ENCODE data around the gene GRIK4.

The GRIK4 gene

GRCh38 chr11:120642196-120642894, 130.8 kb downstream of the GRIK4 start:
- H3K9me3 ChIP-seq (ENCODE audit: control insufficient read depth, insufficient read depth, low read length) = no peaks in the 10 kb centered on the region
- no peak overlapping the region for H3K9ac ChIP-seq (ENCODE audit: low read depth, low read length)
- peaks cover 29% of the 10 kb centered on the region for H3K4me1 ChIP-seq (ENCODE audit: insufficient read depth, low read length)
- no peaks in the 10 kb centered on the region for H3K36me3 ChIP-seq (ENCODE audit: insufficient read depth, low read length)

- Histone ChIP-seq H3K9me3 (ENCODE audit: control insufficient read depth, insufficient read depth, low read length) (no peaks in the 10 kb centered on the region), H3K9ac (ENCODE audit: low read depth, low read length) (no peak overlapping the region), H3K4me1 (ENCODE audit: insufficient read depth, low read length) (peaks cover 29% of the 10 kb centered on the region), H3K36me3 (ENCODE audit: insufficient read depth, low read length) (no peaks in the 10 kb centered on the region)
Measured at GRCh38 chr11:120643284-120643683, 131.7 kb downstream of the GRIK4 start.

- H3K9ac ChIP-seq (ENCODE audit: low read depth, low read length) = no peak overlapping the region; the same call in 1 of the 2 replicates
- peaks cover 29% of the 10 kb centered on the region for H3K4me1 ChIP-seq (ENCODE audit: insufficient read depth, low read length)
- H3K36me3 ChIP-seq (ENCODE audit: insufficient read depth, low read length) = no peaks in the 10 kb centered on the region
- H3K9me3 ChIP-seq (ENCODE audit: control insufficient read depth, insufficient read depth, low read length) = no peaks in the 10 kb centered on the region
Measured at GRCh38 chr11:120645639-120646038, 134.1 kb downstream of the GRIK4 start.

GRCh38 chr11:120646206-120646605, 134.7 kb downstream of the GRIK4 start:
- H3K9me3 ChIP-seq (ENCODE audit: control insufficient read depth, insufficient read depth, low read length) = no peaks in the 10 kb centered on the region
- H3K4me1 ChIP-seq (ENCODE audit: insufficient read depth, low read length) = peaks cover 29% of the 10 kb centered on the region
- no peak overlapping the region for H3K9ac ChIP-seq (ENCODE audit: low read depth, low read length)
- H3K36me3 ChIP-seq (ENCODE audit: insufficient read depth, low read length) = no peaks in the 10 kb centered on the region

DNA sequence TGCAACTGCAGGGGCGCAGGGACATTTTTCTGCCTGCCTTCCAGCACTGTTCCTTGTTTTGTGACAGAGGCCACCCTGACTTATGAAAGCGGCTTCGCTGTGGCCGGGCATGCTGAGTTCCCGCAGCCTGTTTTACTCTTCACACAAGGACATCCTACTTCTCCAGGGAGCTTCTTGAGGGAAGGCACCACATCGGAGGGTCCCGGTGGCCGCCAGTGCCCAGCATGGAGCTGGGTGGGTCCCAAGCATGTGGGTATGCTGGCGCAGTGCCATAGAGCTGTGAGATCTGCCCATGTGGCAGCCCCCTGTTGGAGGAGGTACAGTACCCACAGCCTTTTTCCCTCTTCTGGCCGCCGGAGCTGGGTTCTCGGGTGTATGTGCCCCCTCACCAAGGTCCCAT, 136.1 kb downstream of the GRIK4 start:
- Histone ChIP-seq H3K36me3 (ENCODE audit: insufficient read depth, low read length) (no peaks in the 10 kb centered on the region), H3K4me1 (ENCODE audit: insufficient read depth, low read length) (peaks cover 26% of the 10 kb centered on the region), H3K9me3 (ENCODE audit: control insufficient read depth, insufficient read depth, low read length) (no peaks in the 10 kb centered on the region), H3K9ac (ENCODE audit: low read depth, low read length) (no peak overlapping the region)

DNA sequence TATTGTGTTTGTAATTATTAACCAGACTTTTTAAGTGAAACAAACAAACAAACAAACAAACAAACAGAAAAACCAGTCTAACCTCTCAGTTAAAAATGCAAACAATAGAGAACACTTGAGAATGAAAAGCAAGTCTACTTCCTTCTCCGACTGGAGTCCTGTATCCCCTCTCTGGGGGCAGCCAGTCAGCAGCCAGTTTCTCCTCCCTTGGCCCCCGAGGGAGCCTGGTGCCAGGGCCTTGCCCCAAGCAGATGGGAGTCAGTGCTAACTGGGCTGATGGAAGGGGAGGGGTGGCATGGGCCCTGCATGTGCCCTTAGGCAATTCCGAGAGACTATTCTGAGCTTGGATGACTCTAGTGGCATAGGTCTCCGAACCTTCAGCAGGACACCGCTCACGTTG, 137.2 kb downstream of the GRIK4 start:
- Histone ChIP-seq H3K4me1 (ENCODE audit: insufficient read depth, low read length) (peaks cover 22% of the 10 kb centered on the region), H3K9ac (ENCODE audit: low read depth, low read length) (no peak overlapping the region), H3K36me3 (ENCODE audit: insufficient read depth, low read length) (no peaks in the 10 kb centered on the region), H3K9me3 (ENCODE audit: control insufficient read depth, insufficient read depth, low read length) (no peaks in the 10 kb centered on the region)

GRCh38 chr11:120649316-120649715, 137.8 kb downstream of the GRIK4 start:
- H3K4me1 ChIP-seq (ENCODE audit: insufficient read depth, low read length) = peaks cover 19% of the 10 kb centered on the region
- H3K36me3 ChIP-seq (ENCODE audit: insufficient read depth, low read length) = no peaks in the 10 kb centered on the region
- H3K9ac ChIP-seq (ENCODE audit: low read depth, low read length) = no peak overlapping the region
- no peaks in the 10 kb centered on the region for H3K9me3 ChIP-seq (ENCODE audit: control insufficient read depth, insufficient read depth, low read length)

DNA sequence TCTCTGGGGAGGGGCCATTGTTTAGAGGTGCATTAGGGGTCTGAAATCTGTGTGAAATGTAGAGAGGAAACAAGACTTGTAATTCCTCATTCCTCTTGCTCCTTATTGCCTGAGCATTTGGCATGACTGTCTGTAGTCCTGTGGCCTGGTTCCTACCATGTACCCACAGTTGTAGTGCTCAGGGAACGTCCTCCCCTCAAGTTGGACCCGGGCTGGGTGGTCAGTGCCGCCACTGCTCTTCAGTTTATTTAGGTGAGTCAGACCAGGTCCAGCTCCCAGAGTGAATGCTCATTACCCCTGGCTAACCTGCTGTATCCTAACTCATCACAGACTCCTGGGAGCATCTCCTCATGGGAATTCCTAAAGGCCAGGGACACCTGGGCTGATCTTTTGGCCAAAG, 139.8 kb downstream of the GRIK4 start:
- H3K9me3 ChIP-seq (ENCODE audit: control insufficient read depth, insufficient read depth, low read length) = no peaks in the 10 kb centered on the region
- H3K9ac ChIP-seq (ENCODE audit: low read depth, low read length) = no peak overlapping the region
- H3K36me3 ChIP-seq (ENCODE audit: insufficient read depth, low read length) = no peaks in the 10 kb centered on the region
- H3K4me1 ChIP-seq (ENCODE audit: insufficient read depth, low read length) = 0 out of 2 replicates have a peak, but pooled peaks cover 2% of the 10 kb centered on the region

GRCh38 chr11:120651836-120652235, 140.3 kb downstream of the GRIK4 start:
- Histone ChIP-seq H3K9ac (ENCODE audit: low read depth, low read length) (no peak overlapping the region), H3K36me3 (ENCODE audit: insufficient read depth, low read length) (no peaks in the 10 kb centered on the region), H3K4me1 (ENCODE audit: insufficient read depth, low read length) (no peaks in the 10 kb centered on the region), H3K9me3 (ENCODE audit: control insufficient read depth, insufficient read depth, low read length) (no peaks in the 10 kb centered on the region)

- no peaks in the 10 kb centered on the region for H3K9me3 ChIP-seq (ENCODE audit: control insufficient read depth, insufficient read depth, low read length)
- H3K36me3 ChIP-seq (ENCODE audit: insufficient read depth, low read length) = no peaks in the 10 kb centered on the region
- no peaks in the 10 kb centered on the region for H3K4me1 ChIP-seq (ENCODE audit: insufficient read depth, low read length)
- H3K9ac ChIP-seq (ENCODE audit: low read depth, low read length) = no peak overlapping the region
Measured at GRCh38 chr11:120652705-120653335, 141.3 kb downstream of the GRIK4 start.

DNA sequence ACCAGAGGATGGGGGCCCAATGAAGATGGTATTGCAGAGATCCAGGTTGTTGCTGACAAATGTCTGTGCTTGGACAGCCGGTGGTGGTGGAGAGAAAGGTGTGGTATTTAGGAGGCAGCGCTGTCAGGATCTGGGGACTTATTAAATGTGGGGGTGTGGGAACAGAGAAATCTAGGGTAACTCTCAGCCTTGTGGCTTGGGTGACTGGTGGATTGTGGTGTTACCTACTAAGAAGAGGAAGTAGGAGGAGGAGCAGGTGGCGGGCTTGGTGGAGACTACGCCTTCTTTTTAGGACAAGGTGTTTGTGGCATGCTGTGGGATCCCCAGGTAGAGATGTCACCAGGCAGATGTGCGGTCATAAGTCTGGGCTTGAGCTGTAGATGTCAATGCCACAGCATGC, 144.0 kb downstream of the GRIK4 start:
- no peaks in the 10 kb centered on the region for H3K36me3 ChIP-seq (ENCODE audit: insufficient read depth, low read length)

DNA sequence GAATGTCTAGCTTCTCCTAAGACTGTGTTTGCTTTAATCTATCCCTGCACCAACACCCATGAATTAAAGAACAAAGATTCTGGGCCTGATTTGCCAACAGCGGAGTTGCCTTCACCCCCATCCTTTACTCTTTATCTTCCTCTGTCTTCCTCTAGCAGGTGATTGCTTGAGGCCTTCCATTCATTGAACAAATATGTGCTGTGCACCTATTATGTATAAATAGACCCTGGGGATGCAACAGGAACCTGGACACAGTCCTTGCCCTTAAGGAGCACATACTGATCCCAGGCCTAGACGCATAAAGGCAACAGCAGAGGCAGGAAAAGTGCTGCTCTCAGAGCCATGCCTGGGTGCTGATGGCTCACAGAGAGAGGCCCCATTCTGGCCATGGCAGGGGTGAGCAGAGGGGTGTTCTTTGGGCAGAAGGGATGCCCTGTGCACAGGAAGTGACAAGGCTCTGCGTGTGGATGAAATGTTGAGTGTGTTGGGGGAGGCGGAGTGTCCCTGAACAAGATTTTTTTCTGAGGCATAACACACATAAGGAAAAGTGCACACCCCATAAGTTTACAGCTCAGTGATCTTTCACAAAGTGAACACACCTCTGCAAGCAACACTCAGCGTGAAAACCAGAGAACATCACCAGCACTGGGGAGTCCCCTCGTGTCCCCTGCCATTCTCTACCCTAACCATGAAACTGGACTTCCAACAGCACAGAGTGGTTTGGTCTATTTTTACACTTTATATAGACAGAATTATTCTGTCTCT, 145.9 kb downstream of the GRIK4 start:
- Histone ChIP-seq H3K4me1 (ENCODE audit: insufficient read depth, low read length) (no peaks in the 10 kb centered on the region), H3K9ac (ENCODE audit: low read depth, low read length) (no peak overlapping the region), H3K36me3 (ENCODE audit: insufficient read depth, low read length) (no peaks in the 10 kb centered on the region), H3K9me3 (ENCODE audit: control insufficient read depth, insufficient read depth, low read length) (no peaks in the 10 kb centered on the region)

More for the DNA sequence above, 144.0 kb downstream of the GRIK4 start:
- Histone ChIP-seq H3K9me3 (ENCODE audit: control insufficient read depth, insufficient read depth, low read length) (no peaks in the 10 kb centered on the region), H3K4me1 (ENCODE audit: insufficient read depth, low read length) (no peaks in the 10 kb centered on the region), H3K9ac (ENCODE audit: low read depth, low read length) (no peak overlapping the region)

- H3K4me1 ChIP-seq (ENCODE audit: insufficient read depth, low read length) = no peaks in the 10 kb centered on the region
- no peaks in the 10 kb centered on the region for H3K36me3 ChIP-seq (ENCODE audit: insufficient read depth, low read length)
- no peak overlapping the region for H3K9ac ChIP-seq (ENCODE audit: low read depth, low read length)
- no peaks in the 10 kb centered on the region for H3K9me3 ChIP-seq (ENCODE audit: control insufficient read depth, insufficient read depth, low read length)
Measured at GRCh38 chr11:120658071-120658423, 146.5 kb downstream of the GRIK4 start.

- Histone ChIP-seq H3K9me3 (ENCODE audit: control insufficient read depth, insufficient read depth, low read length) (no peaks in the 10 kb centered on the region), H3K36me3 (ENCODE audit: insufficient read depth, low read length) (no peaks in the 10 kb centered on the region), H3K4me1 (ENCODE audit: insufficient read depth, low read length) (no peaks in the 10 kb centered on the region), H3K9ac (ENCODE audit: low read depth, low read length) (no peak overlapping the region)
Measured at GRCh38 chr11:120659076-120659475, 147.5 kb downstream of the GRIK4 start.
